ENCODE measurements around the gene ADAMTS20.
"Not testable (repeated sequence)": the region's sequence is repeated elsewhere in the genome, so short reads cannot be mapped to it uniquely, and the experiment has no call there.

ADAMTS20 gene

GRCh38 chr12:43370263-43370662, 181.7 kb downstream of the ADAMTS20 start:
- Mint-ChIP-seq H3K27me3 (ENCODE audit: low read depth, poor library complexity) (no peaks in the 10 kb centered on the region), H3K36me3 (ENCODE audit: low read depth) (no peaks in the 10 kb centered on the region), H3K27ac (no peak overlapping the region), H3K4me3 (no peak overlapping the region), H3K4me1 (no peaks in the 10 kb centered on the region), H3K9me3 (no peaks in the 10 kb centered on the region)
- no peak for DNase-seq
- TF ChIP-seq, protein P1, sequence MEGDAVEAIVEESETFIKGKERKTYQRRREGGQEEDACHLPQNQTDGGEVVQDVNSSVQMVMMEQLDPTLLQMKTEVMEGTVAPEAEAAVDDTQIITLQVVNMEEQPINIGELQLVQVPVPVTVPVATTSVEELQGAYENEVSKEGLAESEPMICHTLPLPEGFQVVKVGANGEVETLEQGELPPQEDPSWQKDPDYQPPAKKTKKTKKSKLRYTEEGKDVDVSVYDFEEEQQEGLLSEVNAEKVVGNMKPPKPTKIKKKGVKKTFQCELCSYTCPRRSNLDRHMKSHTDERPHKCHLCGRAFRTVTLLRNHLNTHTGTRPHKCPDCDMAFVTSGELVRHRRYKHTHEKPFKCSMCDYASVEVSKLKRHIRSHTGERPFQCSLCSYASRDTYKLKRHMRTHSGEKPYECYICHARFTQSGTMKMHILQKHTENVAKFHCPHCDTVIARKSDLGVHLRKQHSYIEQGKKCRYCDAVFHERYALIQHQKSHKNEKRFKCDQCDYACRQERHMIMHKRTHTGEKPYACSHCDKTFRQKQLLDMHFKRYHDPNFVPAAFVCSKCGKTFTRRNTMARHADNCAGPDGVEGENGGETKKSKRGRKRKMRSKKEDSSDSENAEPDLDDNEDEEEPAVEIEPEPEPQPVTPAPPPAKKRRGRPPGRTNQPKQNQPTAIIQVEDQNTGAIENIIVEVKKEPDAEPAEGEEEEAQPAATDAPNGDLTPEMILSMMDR (IDR thresholded peaks at IDR 0.05), result no peak

- peaks cover 12% of the 10 kb centered on the region for H3K4me1 Mint-ChIP-seq
- H3K4me3 Mint-ChIP-seq, result no peak overlapping the region
- peaks cover 16% of the 10 kb centered on the region for H3K9me3 Mint-ChIP-seq
- no peak for DNase-seq
- H3K27me3 Mint-ChIP-seq (ENCODE audit: low read depth, poor library complexity), result no peaks in the 10 kb centered on the region
- peaks cover 29% of the 10 kb centered on the region for H3K36me3 Mint-ChIP-seq (ENCODE audit: low read depth)
- TF ChIP-seq, protein P1 (IDR thresholded peaks at IDR 0.05), result no peak
- H3K27ac Mint-ChIP-seq, result peak overlapping the region; percentile 86
These were observed 188.9 kb downstream of the ADAMTS20 start for GRCh38 chr12:43362910-43363694.

GRCh38 chr12:43361031-43361710, 190.8 kb downstream of the ADAMTS20 start:
- TF ChIP-seq, protein P1 (IDR thresholded peaks at IDR 0.05), result no peak
- Mint-ChIP-seq H3K4me3 (no peak overlapping the region), H3K27ac (no peak overlapping the region), H3K9me3 (peaks cover 18% of the 10 kb centered on the region), H3K36me3 (ENCODE audit: low read depth) (peaks cover 31% of the 10 kb centered on the region), H3K27me3 (ENCODE audit: low read depth, poor library complexity) (no peaks in the 10 kb centered on the region), H3K4me1 (peaks cover 12% of the 10 kb centered on the region)
- no peak for DNase-seq

GRCh38 chr12:43360001-43360400, 192.0 kb downstream of the ADAMTS20 start:
- Mint-ChIP-seq H3K36me3 (ENCODE audit: low read depth) (peaks cover 31% of the 10 kb centered on the region), H3K4me1 (peaks cover 12% of the 10 kb centered on the region), H3K9me3 (peaks cover 18% of the 10 kb centered on the region)
- H3K27ac Mint-ChIP-seq; H3K4me3 Mint-ChIP-seq; H3K27me3 Mint-ChIP-seq (ENCODE audit: low read depth, poor library complexity); DNase-seq: not testable (repeated sequence)

DNA sequence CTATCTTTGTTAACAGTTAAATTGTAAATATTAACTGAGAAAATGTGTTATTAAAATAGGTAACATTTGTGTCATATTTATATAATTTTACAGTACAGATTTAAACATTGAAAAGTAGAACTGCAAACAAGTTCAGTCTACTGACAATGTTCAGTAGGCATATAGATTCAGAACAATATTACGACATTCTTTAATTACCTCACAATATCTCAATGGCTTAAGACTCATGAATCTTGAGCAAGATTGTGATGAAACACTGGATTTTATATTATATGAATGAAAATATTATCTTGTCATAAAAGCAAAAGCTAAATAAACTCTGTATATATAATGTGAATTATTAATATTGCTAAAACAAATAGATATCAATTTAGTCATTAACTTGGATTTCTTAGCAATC, 194.9 kb downstream of the ADAMTS20 start:
- DNase-seq, result no peak
- TF ChIP-seq, protein P1 (IDR thresholded peaks at IDR 0.05), result no peak
- Mint-ChIP-seq H3K27ac (no peak overlapping the region), H3K9me3 (peaks cover 7% of the 10 kb centered on the region), H3K27me3 (ENCODE audit: low read depth, poor library complexity) (no peaks in the 10 kb centered on the region), H3K4me3 (no peak overlapping the region), H3K36me3 (ENCODE audit: low read depth) (peaks cover 19% of the 10 kb centered on the region), H3K4me1 (peaks cover under 1% of the 10 kb centered on the region)

DNA sequence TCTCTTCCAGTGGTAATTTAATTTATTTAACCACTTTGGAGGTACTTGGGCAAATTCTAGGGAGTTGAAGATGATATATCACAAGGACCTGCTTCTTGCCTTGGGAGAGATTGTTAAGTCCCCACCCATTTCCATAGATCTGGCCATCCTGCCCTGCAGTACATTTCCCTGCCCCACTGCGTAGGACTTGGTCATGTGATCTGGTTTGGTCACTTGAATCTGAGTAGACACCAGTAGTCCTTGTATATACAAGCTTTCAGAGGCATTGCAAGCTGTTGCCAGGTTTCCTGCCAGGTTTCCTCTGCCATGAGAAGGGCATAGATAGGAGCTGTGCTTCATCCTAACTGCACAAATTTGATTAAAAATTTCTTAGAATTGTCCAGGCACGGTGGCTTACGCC, 200.0 kb downstream of the ADAMTS20 start:
- Mint-ChIP-seq H3K36me3 (ENCODE audit: low read depth) (no peaks in the 10 kb centered on the region), H3K4me1 (peaks cover 28% of the 10 kb centered on the region), H3K27ac (no peak overlapping the region), H3K9me3 (no peaks in the 10 kb centered on the region), H3K27me3 (ENCODE audit: low read depth, poor library complexity) (no peaks in the 10 kb centered on the region), H3K4me3 (no peak overlapping the region)
- DNase-seq, result no peak
- TF ChIP-seq, protein P1 (IDR thresholded peaks at IDR 0.05), result no peak
